ENCODE data around the gene C19orf38.

GRCh38 chr19:10874024-10874423 is 25.8 kb downstream of the C19orf38 start:
- TF ChIP-seq CTCF (IDR thresholded peaks at IDR 0.05) (no peak), EP300 (IDR thresholded peaks at IDR 0.05) (no peak), POLR2A (IDR thresholded peaks at IDR 0.05) (no peak)
